HuH-7 (cell line): ENCODE measurements around the gene NRARP.

Source experiments
- DNase-seq: peaks from one replicate; pipeline ENCODE4 v3.0.0; 2011; ENCODE audit warnings: low spot score

NRARP gene

GRCh38 chr9:137256856-137257255 lies 45.2 kb downstream of the NRARP start:
- DNase-seq, result no peak

GRCh38 chr9:137256362-137256761 lies 45.7 kb downstream of the NRARP start:
- DNase-seq, result no peak

- peak; percentile 75 for DNase-seq
Observed at GRCh38 chr9:137255448-137256114, 46.5 kb downstream of the NRARP start.

DNA sequence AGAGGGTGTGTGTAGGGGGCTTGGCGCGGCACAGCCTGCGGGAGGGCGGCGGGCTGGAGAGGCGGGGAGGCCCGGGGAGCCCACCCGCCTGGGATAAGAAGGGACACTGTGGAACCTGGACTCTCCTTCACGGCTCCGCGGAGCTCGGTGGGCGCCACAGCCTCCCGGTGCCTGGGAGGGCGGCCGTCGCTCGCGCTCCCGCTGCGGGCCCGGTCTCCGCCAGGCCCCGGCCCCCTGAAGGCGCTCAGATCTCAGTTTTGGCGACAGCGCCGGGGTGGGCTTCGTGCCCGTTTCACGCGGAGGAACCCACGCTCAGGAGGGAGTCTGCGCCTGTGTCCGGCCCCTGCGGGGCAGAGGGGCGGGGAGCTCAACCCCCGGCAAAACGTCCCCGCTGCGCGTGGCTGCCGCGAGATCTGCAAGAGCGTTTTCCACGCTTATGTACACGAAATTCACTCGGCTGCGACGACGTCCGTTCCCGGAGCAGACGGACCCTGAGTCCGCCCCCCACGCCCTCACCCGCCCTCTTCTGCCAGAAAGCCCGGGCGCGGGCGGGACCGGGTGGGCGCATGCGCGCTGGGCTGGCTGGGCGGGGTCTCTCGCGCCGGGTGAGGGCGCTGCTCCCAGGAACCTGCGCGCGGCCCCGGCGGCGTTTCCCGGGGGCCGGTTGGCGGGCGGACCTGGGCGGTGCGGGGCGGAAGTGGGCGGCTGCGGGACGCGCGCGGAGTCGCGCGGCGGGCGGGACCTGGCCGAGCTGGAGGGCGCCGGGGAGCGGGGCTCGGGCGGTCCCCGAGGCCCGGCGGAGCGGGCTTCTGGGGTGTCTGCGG lies 47.2 kb downstream of the NRARP start, which contains the start of gene NELFB:
TSS of gene NELFB (plus strand) at position 704 of the 824 bp plus-strand sequence.
- peak; percentile 99 for DNase-seq

DNA sequence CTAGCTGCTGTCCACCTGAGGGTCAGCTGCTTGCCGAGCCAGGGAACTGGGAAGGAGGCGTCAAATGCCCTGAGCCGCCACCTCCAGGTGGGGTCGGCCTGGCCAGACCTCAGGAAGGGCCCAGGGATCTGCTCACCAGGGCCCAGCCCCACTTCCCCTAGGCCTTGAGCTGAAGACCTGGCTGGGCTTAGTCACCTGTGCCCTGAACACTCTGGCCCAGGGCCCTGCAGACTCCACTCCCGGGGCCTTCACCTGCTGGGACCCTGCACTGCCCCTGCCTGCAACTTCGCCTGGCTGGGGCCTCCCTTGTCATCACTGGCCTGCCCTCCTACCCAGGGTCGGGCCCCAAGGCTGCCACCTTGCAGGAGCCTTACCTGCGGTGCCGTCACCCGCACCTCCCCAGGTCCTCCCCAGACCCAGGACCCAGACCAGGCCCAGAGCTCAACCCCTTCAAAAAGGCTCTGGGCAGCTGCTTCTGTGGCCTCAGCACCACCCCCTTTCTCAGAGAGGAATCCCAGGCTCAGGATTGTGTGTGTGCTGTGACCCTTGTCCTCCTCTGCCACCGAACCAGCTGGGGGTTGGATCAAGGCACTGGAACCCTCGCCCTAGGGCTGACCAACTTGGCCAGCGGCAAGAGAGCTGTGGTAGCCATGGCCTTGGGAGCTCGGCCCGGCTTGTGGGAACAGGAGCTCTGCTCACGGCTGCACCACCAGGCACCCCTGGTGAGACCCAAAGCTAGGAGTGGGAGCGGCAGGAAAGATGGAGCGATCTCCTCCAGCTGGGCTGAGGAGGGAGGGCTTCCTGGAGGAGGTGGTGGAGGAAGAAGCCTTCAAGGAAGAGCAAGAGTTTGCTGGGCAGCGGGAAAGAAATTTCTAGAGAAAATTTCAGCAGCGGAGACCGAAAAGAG lies 48.1 kb downstream of the NRARP start:
- no peak for DNase-seq

DNA sequence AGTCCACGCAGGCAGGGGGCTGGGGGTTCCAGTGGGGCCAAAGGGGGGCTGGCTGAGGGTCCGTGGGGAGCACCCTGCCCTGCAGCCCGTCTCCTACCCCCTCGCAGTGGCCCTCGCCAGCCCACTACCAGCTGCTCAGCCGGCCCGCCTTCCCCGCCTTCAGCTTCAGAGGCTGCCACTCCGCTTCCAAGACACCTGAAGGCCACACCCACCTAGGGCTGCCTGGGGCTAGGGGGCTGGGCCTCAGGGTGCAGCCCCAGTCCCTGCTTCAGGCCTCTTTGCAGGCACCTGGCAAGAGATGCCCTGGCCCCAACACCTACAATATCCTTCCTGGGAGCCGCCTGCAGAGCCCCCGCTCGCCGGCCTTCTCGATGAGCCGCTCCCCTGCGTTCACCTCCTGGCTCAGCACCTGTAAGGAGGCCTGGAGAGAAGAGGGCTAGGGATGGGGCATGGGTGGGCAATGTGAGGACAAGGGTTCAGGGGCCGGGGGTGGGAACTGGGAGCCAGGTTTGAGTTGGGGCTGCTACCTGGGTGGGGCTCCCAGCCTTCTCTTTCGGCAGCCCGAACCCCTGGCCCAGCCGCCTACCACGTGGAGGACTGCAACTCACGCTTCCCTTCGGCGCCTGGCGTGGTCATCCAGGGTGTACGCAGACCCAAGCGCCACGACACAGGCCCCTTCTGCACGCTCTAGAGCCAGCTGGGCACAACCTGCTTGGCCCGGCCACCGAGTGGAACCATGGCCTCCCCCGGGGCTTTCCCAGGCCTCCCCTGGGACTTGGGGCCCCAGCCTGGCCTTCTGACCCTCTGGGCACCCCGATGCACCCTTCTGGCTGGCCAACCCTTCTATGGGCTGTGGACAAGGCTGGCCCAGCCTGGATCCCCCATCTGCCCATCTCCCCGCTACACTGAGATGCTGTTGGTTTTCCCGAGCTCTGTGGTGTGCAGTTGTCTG lies 49.2 kb downstream of the NRARP start:
- DNase-seq, result no peak

GRCh38 chr9:137251490-137252268 lies 50.4 kb downstream of the NRARP start:
- DNase-seq, result no peak

- DNase-seq, result no peak
Observed at GRCh38 chr9:137251194-137251461, 50.9 kb downstream of the NRARP start, which contains the start of gene STPG3. STPG3 (plus strand) TSS chr9:137251286; CDS start chr9:137251287, 1 bp downstream.

GRCh38 chr9:137250329-137251193 lies 51.5 kb downstream of the NRARP start:
- no peak for DNase-seq
